Astrocyte of the cerebellum (primary cell): Measurements from ENCODE around the gene GRID1.

ENCODE experiments used
- DNase-seq: peaks from one replicate; pipeline ENCODE4 v3.0.0-alpha.2; 2011; ENCODE audit warnings: low read depth
- H3K4me3 ChIP-seq: 2 replicates; pipeline ENCODE4 v1.5.1; 2011; ENCODE audit warnings: mild to moderate bottlenecking, low read depth, low read length, moderate library complexity
- CTCF ChIP-seq: IDR thresholded peaks from 2 replicates; pipeline ENCODE4 v1.5.1; 2012; ENCODE audit warnings: low read length, low read depth, moderate library complexity, mild to moderate bottlenecking; ENCODE audit errors: missing control alignments
- in situ Hi-C: cut with HindIII; loops from 2 replicates; pipeline ENCODE4 v1.10.0; 2017; ENCODE audit warnings: low sequenced_read_pairs

GRID1 gene

GRCh38 chr10:86261941-86262687 is 104.5 kb downstream of the GRID1 start:
- H3K4me3 ChIP-seq = no peak overlapping the region
- DNase-seq = no peak
- TF ChIP-seq CTCF = no peak
- in situ Hi-C loops = no loop called here

GRCh38 chr10:86261470-86261869 is 105.1 kb downstream of the GRID1 start:
- no peak for DNase-seq
- no peak for TF ChIP-seq CTCF
- no peak overlapping the region for H3K4me3 ChIP-seq
- in situ Hi-C loops = no loop called here

GRCh38 chr10:86260564-86260963 is 106.0 kb downstream of the GRID1 start:
- TF ChIP-seq CTCF = no peak
- DNase-seq = no peak
- in situ Hi-C loops = no loop called here
- no peak overlapping the region for H3K4me3 ChIP-seq

- no peak for DNase-seq
- in situ Hi-C loops = no loop called here
- no peak for TF ChIP-seq CTCF
- no peak overlapping the region for H3K4me3 ChIP-seq
These were observed 106.6 kb downstream of the GRID1 start for GRCh38 chr10:86259901-86260562.

- TF ChIP-seq CTCF = no peak
- no peak for DNase-seq
- no peak overlapping the region for H3K4me3 ChIP-seq
- in situ Hi-C loops = no loop called here
These were observed 107.7 kb downstream of the GRID1 start for GRCh38 chr10:86258941-86259340.

- DNase-seq = no peak
- TF ChIP-seq CTCF = no peak
- no peak overlapping the region for H3K4me3 ChIP-seq
- in situ Hi-C loops = no loop called here
These were observed 108.1 kb downstream of the GRID1 start for GRCh38 chr10:86258499-86258898.
